GM21367 (cell line): ENCODE data around the gene ZYG11A.

Source experiments
- ATAC-seq: cut with Tn5 transposase; IDR thresholded peaks from one replicate; pipeline ENCODE4 v1.9.1; 2021; ENCODE audit not compliant: unreplicated experiment

Gene ZYG11A

DNA sequence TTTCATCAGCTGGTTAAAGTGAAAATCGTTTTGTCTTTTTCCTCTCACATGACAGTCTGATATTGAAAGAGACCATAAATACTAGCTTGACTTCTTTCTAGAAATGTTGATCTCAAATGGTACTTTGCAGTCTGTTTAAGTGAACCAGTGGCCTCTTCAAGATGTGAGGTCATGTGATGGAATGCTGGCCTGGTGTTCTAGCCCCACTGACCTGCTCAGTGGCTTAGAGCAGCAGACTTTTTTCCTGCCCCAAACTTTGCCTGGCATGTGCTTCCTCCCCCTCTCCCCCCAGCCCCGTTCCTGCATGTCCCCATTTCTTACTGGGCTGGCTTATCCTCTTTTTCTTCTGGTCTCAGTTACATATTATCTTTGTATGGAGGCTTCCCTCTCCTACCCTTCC is 34.3 kb downstream of the ZYG11A start:
- ATAC-seq, result no peak

GRCh38 chr1:52877554-52877953 is 35.0 kb downstream of the ZYG11A start:
- ATAC-seq, result no peak

- no peak for ATAC-seq
These were observed 37.6 kb downstream of the ZYG11A start for GRCh38 chr1:52880206-52880605.

DNA sequence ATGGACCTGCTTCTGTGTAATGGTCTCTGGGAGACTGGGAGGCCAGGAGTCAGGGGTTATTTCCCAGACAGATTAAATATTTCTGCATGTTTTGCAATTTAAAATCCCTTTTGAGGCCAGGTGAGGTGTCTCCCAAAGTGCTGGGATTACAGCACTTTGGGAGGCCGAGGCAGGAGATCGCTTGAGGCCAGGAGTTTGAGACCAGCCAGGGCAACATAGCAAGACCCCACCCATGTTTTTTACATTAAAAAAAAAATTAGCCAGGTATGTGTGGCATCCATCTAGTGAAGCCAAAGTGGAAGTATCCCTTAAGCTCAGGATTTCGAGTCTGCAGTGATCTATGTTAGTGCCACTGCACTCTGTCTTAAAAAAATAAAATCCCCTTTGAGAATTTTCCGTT is 44.9 kb downstream of the ZYG11A start:
- no peak for ATAC-seq

DNA sequence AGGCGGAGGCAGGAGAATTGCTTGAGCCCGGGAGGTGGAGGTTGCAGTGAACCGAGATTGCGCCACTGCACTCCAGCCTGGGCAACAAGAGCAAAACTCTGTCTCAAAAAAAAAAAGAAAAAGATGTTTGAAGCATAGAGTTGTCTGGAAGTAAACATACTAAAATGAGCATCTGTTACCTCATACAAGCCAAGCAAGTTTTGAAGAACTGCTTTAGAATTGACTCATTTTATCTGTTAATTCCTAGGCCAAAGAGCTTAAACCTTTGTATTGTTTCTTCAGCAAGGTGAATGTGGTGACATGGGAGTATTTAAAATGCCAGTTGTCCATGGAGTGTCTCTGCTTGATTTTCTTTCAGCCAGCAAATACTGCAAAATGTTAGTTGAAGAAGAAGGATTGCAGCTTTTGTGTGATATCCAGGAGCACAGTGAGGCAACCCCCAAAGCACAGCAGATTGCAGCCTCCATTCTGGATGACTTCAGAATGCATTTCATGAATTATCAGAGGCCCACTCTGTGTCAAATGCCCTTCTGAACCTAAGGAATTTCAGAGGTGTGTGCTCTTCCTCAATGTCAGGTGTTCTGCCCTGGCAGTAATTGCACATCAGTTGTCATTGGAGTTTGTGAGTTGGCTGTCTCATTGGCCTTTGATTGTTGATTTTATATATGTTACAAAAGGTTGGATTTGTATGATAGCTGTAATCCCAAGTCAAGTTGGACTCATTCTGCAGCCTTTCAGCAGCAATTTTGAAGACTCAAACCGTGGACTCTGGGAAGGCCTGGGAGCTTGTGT is 50.1 kb downstream of the ZYG11A start:
- ATAC-seq, result no peak

- no peak for ATAC-seq
These were observed 56.9 kb downstream of the ZYG11A start for GRCh38 chr1:52899445-52899894.

GRCh38 chr1:52900402-52900801 is 57.8 kb downstream of the ZYG11A start:
- no peak for ATAC-seq

GRCh38 chr1:52901384-52901783 is 58.8 kb downstream of the ZYG11A start:
- ATAC-seq, result no peak

DNA sequence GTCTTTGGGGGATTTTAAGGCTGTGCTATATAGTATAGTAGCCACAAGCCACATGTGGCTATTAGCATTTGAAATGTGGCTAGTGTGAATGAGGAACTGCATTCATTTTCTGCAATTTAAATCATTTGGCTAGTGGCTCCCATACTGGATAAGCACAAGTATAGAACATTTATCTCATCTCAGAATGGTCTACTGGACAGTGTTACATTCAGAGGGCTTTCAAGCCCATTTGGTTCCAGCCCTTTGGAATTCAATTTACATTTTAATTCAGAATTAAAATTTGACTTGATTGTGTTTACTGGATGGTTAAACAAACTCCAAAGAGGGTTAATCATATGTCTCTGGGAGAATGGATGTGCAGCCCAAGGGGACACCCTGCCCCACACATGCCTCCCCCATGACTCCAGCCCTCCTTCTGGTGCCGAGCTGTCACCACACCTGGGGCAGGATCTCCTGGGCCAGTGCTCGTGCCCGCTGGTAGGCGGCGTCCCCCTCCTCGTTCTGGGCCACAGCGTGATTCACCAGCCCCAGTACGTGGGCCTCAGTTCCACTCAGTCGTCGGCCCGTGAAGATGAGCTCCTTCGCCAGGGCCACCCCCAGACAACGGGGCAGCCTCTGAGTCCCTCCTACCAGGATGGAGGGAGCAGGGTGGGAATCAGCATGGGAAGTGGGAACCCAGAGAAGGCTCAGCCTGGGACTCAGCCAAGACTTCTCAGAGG is 61.8 kb downstream of the ZYG11A start:
- no peak for ATAC-seq

GRCh38 chr1:52904927-52905698 is 62.6 kb downstream of the ZYG11A start:
- no peak for ATAC-seq

GRCh38 chr1:52906135-52906603 is 63.6 kb downstream of the ZYG11A start:
- ATAC-seq, result no peak

- no peak for ATAC-seq
These were observed 64.7 kb downstream of the ZYG11A start for GRCh38 chr1:52907068-52907811.

DNA sequence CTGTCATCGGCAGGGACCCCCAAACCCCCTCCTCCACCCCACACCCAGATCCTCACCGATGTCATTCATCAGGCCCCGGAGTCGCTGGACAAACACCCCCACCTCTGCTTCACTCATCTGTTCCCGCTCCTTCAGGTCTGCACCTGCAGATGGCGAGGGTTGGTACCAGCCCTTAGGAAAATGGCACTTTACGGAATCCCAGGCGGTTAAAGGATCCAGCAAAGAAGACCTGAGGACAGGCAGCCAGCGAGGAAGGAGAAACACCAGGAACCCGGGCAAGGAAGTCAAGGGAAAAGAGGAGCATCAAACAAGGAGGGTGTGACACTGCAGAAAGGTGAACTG is 65.2 kb downstream of the ZYG11A start:
- no peak for ATAC-seq

DNA sequence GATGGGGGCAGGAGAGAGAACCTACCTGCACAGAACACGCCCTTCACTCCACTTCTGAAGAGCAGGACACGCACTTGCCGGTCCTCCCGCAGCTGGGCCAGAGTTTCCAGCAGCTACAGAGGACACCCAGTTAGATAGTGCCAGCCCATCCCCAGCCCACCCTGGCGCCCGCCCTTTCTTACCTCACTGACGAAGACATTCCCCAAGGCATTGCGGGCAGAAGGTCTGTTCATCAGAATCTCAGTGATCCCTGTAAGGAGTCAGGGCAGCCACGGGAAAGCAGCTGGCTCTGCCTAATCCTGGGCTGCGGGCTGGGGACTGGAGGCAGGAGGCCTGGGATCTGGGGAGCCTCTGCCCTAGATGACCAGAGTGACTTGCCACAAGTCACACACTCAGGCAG is 69.0 kb downstream of the ZYG11A start:
- ATAC-seq, result no peak

GRCh38 chr1:52913014-52913413 is 70.5 kb downstream of the ZYG11A start:
- ATAC-seq, result no peak

- ATAC-seq, result no peak
These were observed 71.0 kb downstream of the ZYG11A start for GRCh38 chr1:52913537-52913936.

GRCh38 chr1:52914463-52914862 is 71.9 kb downstream of the ZYG11A start:
- ATAC-seq, result no peak

- no peak for ATAC-seq
These were observed 72.8 kb downstream of the ZYG11A start for GRCh38 chr1:52915211-52915854.

- no peak for ATAC-seq
These were observed 73.3 kb downstream of the ZYG11A start for GRCh38 chr1:52915855-52916220.

GRCh38 chr1:52916241-52916975 is 73.8 kb downstream of the ZYG11A start:
- no peak for ATAC-seq
